ENCODE data around the gene ZDHHC23.

- TF ChIP-seq EZH2 (IDR thresholded peaks at IDR 0.05; ENCODE audit: borderline replicate concordance, low read length) (no peak), CTCF (conservative IDR thresholded peaks at IDR 0.05 in 1 of 2, IDR thresholded peaks at IDR 0.05 in 1 of 2; ENCODE audit: extremely low read depth in 1 of 2, insufficient read depth in 1 of 2, low read depth in 1 of 2, low read length in 2 of 2) (no peak)
Measured at GRCh38 chr3:113946831-113947230, 982 bp upstream of the ZDHHC23 start.

All from mammary epithelial cell (primary cell).